Measurements from ENCODE around the gene LHB.

The LHB gene

DNA sequence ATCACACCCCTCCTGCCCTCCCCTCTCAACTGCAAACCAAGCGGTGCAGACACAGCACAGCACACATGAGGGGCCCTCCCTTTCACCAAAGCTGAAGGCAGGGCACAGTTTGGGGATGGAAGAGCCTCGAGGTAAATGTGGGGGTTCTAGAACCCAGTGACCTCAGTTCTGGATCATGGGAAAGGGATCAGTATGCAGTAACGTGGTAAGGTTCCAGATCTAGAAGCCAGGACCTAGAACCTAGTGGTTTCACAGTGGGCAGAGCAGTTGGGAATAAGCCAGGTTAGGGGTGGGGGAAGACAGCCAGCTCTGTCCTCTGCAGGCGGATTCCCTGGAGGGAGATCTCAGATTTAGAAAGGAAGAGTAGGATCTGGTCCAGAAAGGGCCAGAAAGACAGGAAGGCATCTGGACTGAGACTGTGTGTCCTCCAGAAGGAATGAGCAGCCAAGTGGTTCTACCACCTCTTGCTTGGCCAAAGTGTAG, 48.7 kb downstream of the LHB start:
- Histone ChIP-seq H3K4me3 (ENCODE audit: low read depth, low read length) (no peak overlapping the region), H3K27me3 (ENCODE audit: insufficient read depth, low read depth, severe bottlenecking) (no peaks in the 10 kb centered on the region), H3K36me3 (peaks cover 49% of the 10 kb centered on the region), H3K9me3 (ENCODE audit: severe bottlenecking) (peaks cover 4% of the 10 kb centered on the region), H3K27ac (no peak overlapping the region)
- TF ChIP-seq, protein P1, sequence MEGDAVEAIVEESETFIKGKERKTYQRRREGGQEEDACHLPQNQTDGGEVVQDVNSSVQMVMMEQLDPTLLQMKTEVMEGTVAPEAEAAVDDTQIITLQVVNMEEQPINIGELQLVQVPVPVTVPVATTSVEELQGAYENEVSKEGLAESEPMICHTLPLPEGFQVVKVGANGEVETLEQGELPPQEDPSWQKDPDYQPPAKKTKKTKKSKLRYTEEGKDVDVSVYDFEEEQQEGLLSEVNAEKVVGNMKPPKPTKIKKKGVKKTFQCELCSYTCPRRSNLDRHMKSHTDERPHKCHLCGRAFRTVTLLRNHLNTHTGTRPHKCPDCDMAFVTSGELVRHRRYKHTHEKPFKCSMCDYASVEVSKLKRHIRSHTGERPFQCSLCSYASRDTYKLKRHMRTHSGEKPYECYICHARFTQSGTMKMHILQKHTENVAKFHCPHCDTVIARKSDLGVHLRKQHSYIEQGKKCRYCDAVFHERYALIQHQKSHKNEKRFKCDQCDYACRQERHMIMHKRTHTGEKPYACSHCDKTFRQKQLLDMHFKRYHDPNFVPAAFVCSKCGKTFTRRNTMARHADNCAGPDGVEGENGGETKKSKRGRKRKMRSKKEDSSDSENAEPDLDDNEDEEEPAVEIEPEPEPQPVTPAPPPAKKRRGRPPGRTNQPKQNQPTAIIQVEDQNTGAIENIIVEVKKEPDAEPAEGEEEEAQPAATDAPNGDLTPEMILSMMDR (IDR thresholded peaks at IDR 0.05; ENCODE audit: low read depth, low read length) = no peak
- DNase-seq = no peak

DNA sequence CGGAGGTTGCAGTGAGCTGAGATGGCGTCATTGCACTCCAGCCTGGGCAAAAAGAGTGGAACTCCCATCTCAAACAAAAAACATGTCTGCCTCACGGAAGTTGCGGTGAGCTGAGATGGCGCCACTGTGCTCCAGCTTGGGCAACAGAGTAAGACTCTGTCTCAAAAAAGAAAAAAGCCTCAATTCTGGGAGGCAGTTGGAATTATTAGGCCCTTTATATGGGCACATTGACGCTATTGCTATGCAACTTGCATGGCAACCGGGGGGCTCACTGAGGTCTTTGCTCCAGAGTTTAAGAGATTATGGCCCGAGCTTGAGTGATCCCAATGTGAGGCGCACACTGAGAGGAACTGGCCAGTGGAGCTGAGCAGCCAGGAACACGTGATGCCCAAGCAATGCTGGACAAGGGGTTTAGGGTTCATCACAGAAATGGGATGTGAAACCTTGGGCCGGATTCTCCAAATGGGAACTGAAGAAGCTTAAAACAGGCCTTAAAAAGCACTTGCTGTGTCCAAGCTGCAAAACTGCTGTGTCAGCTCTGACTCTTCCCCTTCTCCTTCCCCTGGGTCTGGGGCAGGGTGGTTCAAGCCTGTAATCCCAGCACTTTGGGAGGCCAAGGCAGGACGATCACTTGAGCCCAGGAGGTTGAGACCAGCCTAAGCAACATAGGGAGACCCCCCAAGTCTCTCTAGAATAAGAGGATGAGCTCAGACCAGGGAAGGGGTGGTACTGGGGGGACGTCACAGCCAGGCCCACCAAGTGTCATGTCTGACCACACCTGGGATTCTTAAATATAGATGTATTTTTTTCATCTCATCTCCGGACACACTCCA, 49.3 kb downstream of the LHB start:
- H3K27me3 ChIP-seq (ENCODE audit: insufficient read depth, low read depth, severe bottlenecking) = no peaks in the 10 kb centered on the region
- peaks cover 4% of the 10 kb centered on the region for H3K9me3 ChIP-seq (ENCODE audit: severe bottlenecking)
- H3K4me3 ChIP-seq (ENCODE audit: low read depth, low read length) = no peak overlapping the region
- H3K27ac ChIP-seq = no peak overlapping the region
- no peak for DNase-seq
- H3K36me3 ChIP-seq = peaks cover 49% of the 10 kb centered on the region
- TF ChIP-seq, protein P1 (IDR thresholded peaks at IDR 0.05; ENCODE audit: low read depth, low read length) = no peak

DNA sequence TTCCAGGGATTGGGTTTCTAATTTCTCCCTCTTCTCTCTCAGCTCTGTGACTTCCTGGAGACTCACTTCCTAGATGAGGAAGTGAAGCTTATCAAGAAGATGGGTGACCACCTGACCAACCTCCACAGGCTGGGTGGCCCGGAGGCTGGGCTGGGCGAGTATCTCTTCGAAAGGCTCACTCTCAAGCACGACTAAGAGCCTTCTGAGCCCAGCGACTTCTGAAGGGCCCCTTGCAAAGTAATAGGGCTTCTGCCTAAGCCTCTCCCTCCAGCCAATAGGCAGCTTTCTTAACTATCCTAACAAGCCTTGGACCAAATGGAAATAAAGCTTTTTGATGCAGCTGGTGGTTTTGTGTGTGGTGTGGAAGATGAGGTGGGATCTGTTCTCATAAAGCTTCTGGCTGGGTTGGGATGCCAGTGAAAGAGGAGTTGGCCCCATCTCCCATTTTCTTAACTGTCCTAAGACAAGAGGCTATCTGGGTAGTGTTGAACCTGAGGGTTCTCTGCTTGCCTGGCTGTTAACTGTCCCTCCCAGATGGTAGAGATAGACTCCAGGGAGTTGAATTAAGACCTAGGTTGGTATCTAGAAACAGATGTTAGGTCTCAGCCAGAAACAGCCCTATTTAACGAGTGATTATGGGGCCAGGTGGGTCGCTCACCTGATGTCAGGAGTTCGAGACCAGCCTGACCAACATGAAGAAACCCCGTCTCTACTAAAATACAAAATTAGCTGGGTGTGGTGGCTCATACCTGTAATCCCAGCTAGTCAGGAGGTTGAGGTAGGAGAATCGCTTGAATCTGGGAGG, 50.1 kb downstream of the LHB start:
- Histone ChIP-seq H3K4me3 (ENCODE audit: low read depth, low read length) (no peak overlapping the region; the same call in 1 of the 2 replicates), H3K27ac (no peak overlapping the region), H3K9me3 (ENCODE audit: severe bottlenecking) (peaks cover 4% of the 10 kb centered on the region), H3K27me3 (ENCODE audit: insufficient read depth, low read depth, severe bottlenecking) (no peaks in the 10 kb centered on the region), H3K36me3 (peaks cover 49% of the 10 kb centered on the region)
- DNase-seq = no peak
- TF ChIP-seq, protein P1 (IDR thresholded peaks at IDR 0.05; ENCODE audit: low read depth, low read length) = no peak
